HG03108 (cell line): ENCODE results near the gene TMEM218.

Experiments used
- ATAC-seq: cut with Tn5 transposase; IDR thresholded peaks from one replicate; pipeline ENCODE4 v1.9.1; 2021; ENCODE audit warnings: moderate library complexity; ENCODE audit not compliant: unreplicated experiment

The TMEM218 gene

GRCh38 chr11:125129316-125129993 is 18.0 kb upstream of the TMEM218 start:
- no peak for ATAC-seq

- no peak for ATAC-seq
Observed at GRCh38 chr11:125128450-125128849, 17.0 kb upstream of the TMEM218 start.

- no peak for ATAC-seq
Observed at GRCh38 chr11:125124618-125124992, 13.2 kb upstream of the TMEM218 start.

DNA sequence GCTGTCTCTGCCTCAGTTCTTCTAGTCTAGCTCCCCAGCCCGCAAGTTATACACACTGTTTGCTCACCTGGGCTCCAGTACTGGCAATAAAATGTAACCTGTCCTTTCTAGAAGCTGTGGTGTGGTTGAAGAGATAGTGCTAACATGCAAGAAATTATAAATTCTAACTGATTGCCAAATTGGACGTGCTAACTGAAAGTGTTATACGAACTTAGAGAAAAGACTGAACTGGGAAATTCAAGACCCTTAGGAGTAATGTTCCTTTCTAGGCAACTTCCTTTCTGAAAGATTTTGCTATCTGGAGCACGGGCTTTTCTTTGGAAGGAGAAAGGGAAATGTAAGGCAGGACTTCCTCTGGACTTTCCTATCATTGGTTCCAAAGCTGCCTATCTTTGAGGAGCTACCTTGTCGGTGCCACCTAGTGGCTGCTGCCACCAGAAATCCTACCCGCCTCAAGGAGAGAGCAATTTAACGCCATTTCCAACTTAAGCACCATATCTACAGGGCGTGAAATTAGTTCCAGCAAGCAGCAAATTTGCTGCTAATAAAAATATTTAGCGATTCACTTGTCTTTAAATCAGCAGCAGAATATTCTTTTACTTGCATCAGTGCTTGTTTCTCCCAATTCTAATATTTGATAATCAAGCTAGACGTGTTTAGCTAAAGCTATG is 12.7 kb upstream of the TMEM218 start:
- peak; percentile 63 for ATAC-seq

DNA sequence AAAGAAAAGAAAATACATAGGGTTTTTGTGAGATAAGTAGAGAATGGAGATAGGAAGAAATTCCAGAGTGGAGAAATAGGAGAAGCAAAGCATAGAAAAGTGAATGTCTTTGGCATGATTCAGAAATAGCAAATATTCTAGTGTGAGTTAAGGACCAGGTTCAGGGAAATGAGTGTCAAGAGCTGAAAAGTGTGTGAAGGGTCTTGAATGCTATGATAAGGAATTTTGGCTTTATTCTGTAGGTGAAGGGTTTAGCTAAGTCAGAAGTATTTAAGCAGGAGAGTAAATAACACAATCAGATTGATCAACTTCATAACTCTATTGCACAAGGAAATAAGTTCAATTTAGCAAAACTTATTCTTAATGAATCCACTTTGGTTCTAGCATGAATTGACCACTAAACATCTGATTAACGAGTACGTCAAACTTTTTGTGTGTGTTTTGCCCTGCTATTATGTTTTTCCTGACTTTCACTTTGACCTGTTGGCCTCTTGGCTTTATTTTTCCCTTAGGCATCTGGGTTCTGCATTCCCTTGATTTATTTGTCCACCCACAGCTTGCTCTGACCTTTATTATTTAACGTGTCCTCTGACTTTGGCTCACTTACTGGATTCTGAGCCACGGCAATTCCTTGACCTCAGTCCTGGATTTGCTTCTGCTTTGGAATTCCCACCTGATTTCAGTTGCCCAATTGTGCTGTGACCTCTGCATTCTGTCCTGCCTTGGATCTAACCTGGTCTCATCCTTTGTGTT is 11.9 kb upstream of the TMEM218 start:
- ATAC-seq = no peak

DNA sequence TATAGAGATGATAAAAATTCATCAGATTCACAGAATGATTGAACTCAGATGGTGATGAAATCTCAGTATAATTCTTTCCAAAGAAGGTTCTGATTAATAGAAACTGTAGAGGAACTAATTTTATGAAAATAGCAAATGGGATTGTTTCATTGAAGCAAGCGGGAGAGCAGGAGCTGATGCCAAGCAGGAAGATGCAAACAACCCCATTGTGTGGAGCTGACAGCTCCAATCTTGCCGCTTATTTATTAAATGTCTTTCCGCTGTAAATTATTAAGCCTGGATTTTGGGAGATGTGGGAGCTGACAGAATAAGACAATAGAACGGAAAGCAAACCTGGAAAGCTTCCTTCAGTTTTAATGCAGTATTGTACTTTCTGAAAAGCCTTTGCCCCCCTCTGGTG is 6.0 kb upstream of the TMEM218 start:
- ATAC-seq = no peak

- ATAC-seq = no peak
Observed at GRCh38 chr11:125114518-125114917, 3.1 kb upstream of the TMEM218 start.

- no peak for ATAC-seq
Observed at GRCh38 chr11:125112208-125112604, 780 bp upstream of the TMEM218 start.

DNA sequence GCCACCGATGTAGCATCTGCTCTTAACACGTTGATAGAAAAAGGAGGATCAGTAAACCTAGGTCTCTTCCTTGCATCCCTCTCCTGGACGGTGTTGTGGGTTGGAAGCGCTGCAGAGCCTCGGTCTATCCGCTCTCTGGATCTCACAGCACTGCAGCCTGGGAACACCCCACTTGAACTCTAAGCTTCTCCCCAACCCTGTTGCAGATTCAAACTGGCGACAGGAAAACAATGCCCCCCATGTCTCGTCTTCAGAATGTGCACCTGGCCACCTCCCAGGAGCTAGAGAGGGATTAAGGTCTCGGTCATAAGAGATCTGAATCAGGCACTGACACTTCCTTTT is 454 bp downstream of the TMEM218 start:
- ATAC-seq = no peak

DNA sequence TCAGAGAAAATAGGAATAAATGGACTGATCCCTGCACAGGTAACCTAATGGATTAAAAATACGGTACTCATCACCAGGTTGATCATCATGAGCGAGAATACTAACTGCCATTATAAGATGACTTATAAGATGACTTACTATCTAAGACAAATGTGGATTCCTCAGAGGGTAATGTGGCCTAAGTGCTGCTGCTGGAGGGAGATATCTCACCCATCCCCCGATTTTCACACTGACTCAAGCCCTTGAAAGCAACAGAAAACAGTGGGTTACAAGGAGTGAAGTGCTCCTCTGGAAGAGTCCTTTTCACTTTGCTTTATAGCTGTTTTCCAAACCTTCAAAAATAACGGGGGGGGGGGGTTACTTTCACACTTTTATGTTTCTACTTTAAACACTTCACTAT is 920 bp downstream of the TMEM218 start:
- ATAC-seq = no peak

GRCh38 chr11:125108469-125108868 is 3.0 kb downstream of the TMEM218 start:
- no peak for ATAC-seq

DNA sequence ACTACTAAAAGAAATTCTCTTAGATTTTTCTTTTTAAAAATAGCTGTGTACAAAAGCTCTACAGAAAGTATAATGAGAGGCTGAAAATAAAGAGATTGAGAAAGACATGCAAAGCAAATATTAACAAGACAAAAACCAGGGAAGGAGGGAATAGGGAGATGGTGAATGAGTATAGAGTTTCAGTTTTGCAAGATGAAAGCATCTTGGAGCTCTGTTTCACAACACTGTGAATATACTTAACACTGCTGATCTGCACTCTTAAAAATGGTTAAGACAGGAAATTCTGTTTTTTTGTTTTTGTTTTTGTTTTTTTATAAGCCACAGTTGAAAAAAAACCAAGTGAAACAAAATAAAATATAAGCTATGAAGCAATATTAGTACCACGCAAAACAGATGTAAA is 5.5 kb downstream of the TMEM218 start:
- ATAC-seq = no peak

DNA sequence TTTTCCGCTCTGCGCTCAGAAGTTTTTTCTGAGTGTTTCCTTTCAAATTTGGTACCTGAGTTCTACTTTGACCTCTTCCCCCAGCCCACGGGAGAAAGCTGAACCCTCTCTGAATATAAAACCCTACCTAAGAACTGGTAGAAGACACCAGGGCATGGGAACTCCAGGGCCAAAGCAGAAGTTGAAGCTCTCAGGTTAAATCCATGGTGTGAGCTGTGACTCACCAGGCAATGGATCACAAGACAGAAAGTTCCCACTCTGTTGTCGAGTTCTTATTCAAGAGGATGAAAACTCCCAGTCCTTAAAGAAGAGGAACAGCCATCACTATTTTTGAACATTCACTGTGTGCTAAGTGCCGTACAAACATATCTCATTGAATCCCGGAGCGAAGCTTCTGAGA is 8.9 kb downstream of the TMEM218 start:
- no peak for ATAC-seq

GRCh38 chr11:125102025-125102424 is 9.4 kb downstream of the TMEM218 start:
- no peak for ATAC-seq

DNA sequence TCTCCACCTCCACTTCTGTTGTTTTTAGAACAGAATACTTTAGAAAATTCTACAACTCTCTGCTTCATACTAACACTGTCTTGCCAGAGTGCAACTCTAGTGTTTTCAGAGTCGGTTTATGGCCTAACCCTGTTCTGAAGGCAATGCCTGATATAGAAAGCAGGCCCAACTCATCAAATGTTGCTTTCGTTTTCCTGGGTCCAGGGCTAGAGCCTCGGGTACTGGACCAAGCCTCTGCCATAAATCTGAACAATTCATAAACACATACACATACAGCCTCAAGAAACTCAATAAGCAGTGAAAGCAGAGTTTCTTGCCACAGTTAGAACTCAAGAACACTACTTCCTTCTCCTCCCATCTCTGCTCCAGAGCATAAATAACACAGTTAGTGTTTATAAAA is 9.8 kb downstream of the TMEM218 start:
- ATAC-seq = no peak

DNA sequence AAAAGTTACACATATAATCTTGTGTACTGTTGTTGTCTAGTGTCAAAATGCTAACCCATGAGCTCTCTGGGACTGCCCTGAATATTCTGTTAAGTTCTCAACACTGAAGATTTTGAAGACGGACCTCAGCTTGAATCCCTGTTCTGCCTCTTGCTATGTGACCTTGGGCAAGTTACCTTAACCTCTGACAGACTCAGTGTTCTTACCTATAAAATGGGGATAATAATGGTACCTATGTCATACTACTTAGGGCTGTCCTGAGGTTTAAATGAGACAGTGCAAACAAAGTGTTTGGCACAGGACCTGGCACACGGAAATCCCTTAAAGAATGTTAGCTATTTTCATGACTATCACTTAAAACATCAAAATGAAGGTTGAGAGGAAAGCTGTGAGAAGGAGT is 11.3 kb downstream of the TMEM218 start:
- no peak for ATAC-seq

- ATAC-seq = no peak
Observed at GRCh38 chr11:125094731-125095130, 16.7 kb downstream of the TMEM218 start.

- no peak for ATAC-seq
Observed at GRCh38 chr11:125093502-125093901, 17.9 kb downstream of the TMEM218 start.

- ATAC-seq = no peak
Observed at GRCh38 chr11:125092669-125093068, 18.8 kb downstream of the TMEM218 start.

DNA sequence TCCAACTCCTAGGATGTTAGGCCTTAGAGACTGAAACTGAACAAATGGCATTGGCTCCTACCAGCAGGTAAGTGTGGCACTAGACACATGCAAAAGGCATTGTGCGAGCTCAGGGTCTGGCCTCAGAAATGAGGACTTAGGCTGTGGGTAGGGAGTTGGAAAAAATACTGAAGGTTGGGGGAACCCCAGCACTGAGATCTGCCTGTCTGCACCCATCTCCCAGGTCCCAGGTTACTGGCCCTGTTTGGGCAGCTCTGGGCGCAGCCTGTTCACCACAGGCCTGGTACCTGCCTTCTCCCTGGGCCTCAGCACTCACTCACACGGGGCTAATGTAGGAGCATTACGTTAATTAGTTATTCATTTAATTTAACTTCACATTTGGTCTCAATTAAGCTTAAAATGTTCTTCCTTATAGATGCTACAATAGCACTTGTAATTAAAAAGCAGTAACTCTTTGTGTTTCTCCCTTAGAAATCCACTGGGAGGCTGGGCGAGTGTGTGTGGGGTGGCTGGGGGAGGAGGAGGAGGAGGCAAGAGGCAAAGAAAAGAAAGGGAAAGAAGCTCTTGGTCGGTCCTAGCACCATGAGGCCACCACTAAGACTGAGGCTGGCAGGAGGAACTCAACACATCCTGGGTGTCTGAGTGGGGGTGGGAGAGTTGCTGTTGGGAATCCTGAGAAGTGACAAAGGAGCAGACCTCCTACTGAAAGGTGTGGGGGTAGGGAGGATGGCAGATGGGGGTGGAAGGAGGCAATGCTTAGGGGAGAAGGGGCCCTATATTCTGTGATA is 19.4 kb downstream of the TMEM218 start:
- no peak for ATAC-seq

GRCh38 chr11:125091247-125091876 is 20.1 kb downstream of the TMEM218 start:
- peak; percentile 70 for ATAC-seq
